ENCODE data around the gene PLCD4. TPM values are rescaled to one million over a fixed set of nuclear protein-coding genes. Genes with fewer than 3 reads are reported as not detected.

PLCD4 gene
- total and polyA plus RNA-seq, 2 experiments from 2014 or later, result 0.65 to 1.7 TPM

GRCh38 chr2:218585541-218585940, 22.2 kb upstream of the PLCD4 start:
- peaks cover 17% of the 10 kb centered on the region for H3K79me2 ChIP-seq
- no peaks in the 10 kb centered on the region for H4K20me1 ChIP-seq (ENCODE audit: insufficient read depth, poor library complexity, severe bottlenecking)
- H3K36me3 ChIP-seq (replicated peaks; ENCODE audit: insufficient read depth, low read depth), result no peaks in the 10 kb centered on the region
- no peaks in the 10 kb centered on the region for H3K9me2 ChIP-seq (replicated peaks; ENCODE audit: insufficient read depth)
- no peaks in the 10 kb centered on the region for H3K4me1 ChIP-seq (ENCODE audit: insufficient read depth)
- H3K4me2 ChIP-seq, result no peak overlapping the region
- H3K9me3 ChIP-seq (ENCODE audit: low read depth), result no peaks in the 10 kb centered on the region
- H3K27me3 ChIP-seq, result no peaks in the 10 kb centered on the region
- no peak overlapping the region for H3K27ac ChIP-seq
- no peak for TF ChIP-seq CTCF (IDR thresholded peaks at IDR 0.05; ENCODE audit: poor library complexity)
- no peak for TF ChIP-seq EZH2 (IDR thresholded peaks at IDR 0.05; ENCODE audit: borderline replicate concordance)
- TF ChIP-seq EZH2phosphoT487 (IDR thresholded peaks at IDR 0.05; ENCODE audit: low read depth, severe bottlenecking, unreplicated experiment), result no peak
- WGBS (ENCODE audit: low lambda C conversion rate, missing lambda C conversion rate), result 100% methylated on average over 1 of the region's 1 CpG
- DNase-seq (ENCODE audit: low spot score), result no peak
- no peak overlapping the region for H3K4me3 ChIP-seq
- no peak overlapping the region for H2AFZ ChIP-seq

DNA sequence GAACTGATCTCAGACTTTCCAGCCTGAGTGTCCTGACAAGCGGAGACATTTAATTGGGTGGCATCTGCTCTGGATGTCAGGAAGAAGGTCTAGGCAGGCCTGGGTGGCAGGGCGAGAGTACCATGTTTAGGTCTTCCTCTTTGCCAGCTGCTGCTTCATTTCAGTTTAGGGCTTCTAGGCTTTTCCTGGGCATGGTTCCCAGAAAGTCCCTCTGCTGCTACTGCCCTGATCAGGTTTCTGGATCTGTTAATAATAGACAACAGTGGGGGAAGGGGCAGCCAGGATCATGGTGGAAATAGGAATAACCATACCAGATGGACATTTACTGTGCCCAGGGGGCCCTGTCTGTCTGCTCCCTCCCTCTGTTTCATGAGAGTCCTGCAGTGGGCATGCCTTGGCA, 2.3 kb upstream of the PLCD4 start:
- Histone ChIP-seq H2AFZ (no peak overlapping the region), H3K27me3 (no peaks in the 10 kb centered on the region), H3K9me2 (replicated peaks; ENCODE audit: insufficient read depth) (no peaks in the 10 kb centered on the region), H3K4me3 (no peak overlapping the region), H3K9me3 (ENCODE audit: low read depth) (no peaks in the 10 kb centered on the region), H4K20me1 (ENCODE audit: insufficient read depth, poor library complexity, severe bottlenecking) (no peaks in the 10 kb centered on the region), H3K36me3 (replicated peaks; ENCODE audit: insufficient read depth, low read depth) (no peaks in the 10 kb centered on the region), H3K4me1 (ENCODE audit: insufficient read depth) (peaks cover 3% of the 10 kb centered on the region), H3K4me2 (no peak overlapping the region), H3K79me2 (no peaks in the 10 kb centered on the region), H3K27ac (peak overlapping the region; percentile 53)
- peak; percentile 50 for DNase-seq (ENCODE audit: low spot score)
- 80% methylated on average over 2 of the region's 2 CpGs for WGBS (ENCODE audit: low lambda C conversion rate, missing lambda C conversion rate)
- TF ChIP-seq EZH2phosphoT487 (IDR thresholded peaks at IDR 0.05; ENCODE audit: low read depth, severe bottlenecking, unreplicated experiment) (no peak), EZH2 (IDR thresholded peaks at IDR 0.05; ENCODE audit: borderline replicate concordance) (no peak)

GRCh38 chr2:218615868-218616315, 8.2 kb downstream of the PLCD4 start:
- peak; percentile 50 for DNase-seq (ENCODE audit: low spot score)

DNA sequence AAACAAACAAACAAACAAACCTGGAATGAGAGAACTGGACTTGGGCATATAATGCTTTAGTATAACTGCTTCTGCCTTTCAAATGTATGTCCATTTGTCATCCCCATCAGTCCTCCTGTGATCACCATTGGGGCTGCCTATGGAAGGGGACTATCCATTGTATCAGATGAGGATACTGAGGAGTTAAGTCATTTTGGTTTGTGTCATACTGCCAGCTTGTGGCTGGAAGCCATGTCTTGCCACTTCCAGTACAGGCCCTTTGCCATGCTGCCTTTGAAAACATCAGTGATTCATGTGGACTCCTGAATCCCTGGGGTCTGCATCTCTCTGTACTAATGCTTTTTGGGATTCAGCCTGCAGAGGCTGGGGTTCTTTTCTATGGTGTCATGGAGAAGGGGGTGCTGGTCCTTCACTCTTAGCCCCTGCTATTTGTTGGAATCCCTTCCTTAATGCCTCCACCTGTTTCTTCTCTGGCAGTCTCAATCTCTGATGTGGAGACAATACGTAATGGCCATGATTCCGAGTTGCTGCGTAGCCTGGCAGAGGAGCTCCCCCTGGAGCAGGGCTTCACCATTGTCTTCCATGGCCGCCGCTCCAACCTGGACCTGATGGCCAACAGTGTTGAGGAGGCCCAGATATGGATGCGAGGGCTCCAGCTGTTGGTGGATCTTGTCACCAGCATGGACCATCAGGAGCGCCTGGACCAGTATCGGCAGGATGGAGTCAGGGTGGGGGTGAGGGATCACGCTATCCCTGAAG, 10.6 kb downstream of the PLCD4 start:
- no peak for DNase-seq (ENCODE audit: low spot score)
- H3K36me3 ChIP-seq (replicated peaks; ENCODE audit: insufficient read depth, low read depth), result no peaks in the 10 kb centered on the region
- no peaks in the 10 kb centered on the region for H3K79me2 ChIP-seq
- H3K4me1 ChIP-seq (ENCODE audit: insufficient read depth), result no peaks in the 10 kb centered on the region
- no peak overlapping the region for H3K4me2 ChIP-seq
- TF ChIP-seq EZH2phosphoT487 (IDR thresholded peaks at IDR 0.05; ENCODE audit: low read depth, severe bottlenecking, unreplicated experiment) (no peak), EZH2 (IDR thresholded peaks at IDR 0.05; ENCODE audit: borderline replicate concordance) (no peak), CTCF (IDR thresholded peaks at IDR 0.05; ENCODE audit: poor library complexity) (no peak)
- no peaks in the 10 kb centered on the region for H3K27me3 ChIP-seq
- no peak overlapping the region for H3K4me3 ChIP-seq
- no peaks in the 10 kb centered on the region for H3K9me2 ChIP-seq (replicated peaks; ENCODE audit: insufficient read depth)
- H3K9me3 ChIP-seq (ENCODE audit: low read depth), result no peaks in the 10 kb centered on the region
- H4K20me1 ChIP-seq (ENCODE audit: insufficient read depth, poor library complexity, severe bottlenecking), result no peaks in the 10 kb centered on the region
- no peak overlapping the region for H2AFZ ChIP-seq
- H3K27ac ChIP-seq, result no peak overlapping the region
- WGBS (ENCODE audit: low lambda C conversion rate, missing lambda C conversion rate), result 91% methylated on average over 9 of the region's 9 CpGs

More at GRCh38 chr2:218615868-218616315, 8.2 kb downstream of the PLCD4 start:
- H3K4me3 ChIP-seq, result no peak overlapping the region
- no peaks in the 10 kb centered on the region for H4K20me1 ChIP-seq (ENCODE audit: insufficient read depth, poor library complexity, severe bottlenecking)
- no peaks in the 10 kb centered on the region for H3K27me3 ChIP-seq
- H3K4me1 ChIP-seq (ENCODE audit: insufficient read depth), result no peaks in the 10 kb centered on the region
- H2AFZ ChIP-seq, result no peak overlapping the region
- TF ChIP-seq EZH2 (IDR thresholded peaks at IDR 0.05; ENCODE audit: borderline replicate concordance), result no peak
- no peaks in the 10 kb centered on the region for H3K9me3 ChIP-seq (ENCODE audit: low read depth)
- no peaks in the 10 kb centered on the region for H3K36me3 ChIP-seq (replicated peaks; ENCODE audit: insufficient read depth, low read depth)
- H3K4me2 ChIP-seq, result no peak overlapping the region
- no peaks in the 10 kb centered on the region for H3K9me2 ChIP-seq (replicated peaks; ENCODE audit: insufficient read depth)
- no peaks in the 10 kb centered on the region for H3K79me2 ChIP-seq
- no peak overlapping the region for H3K27ac ChIP-seq
- WGBS (ENCODE audit: low lambda C conversion rate, missing lambda C conversion rate), result 65% methylated on average over 6 of the region's 6 CpGs
